Bone marrow (tissue), 2 donors: ENCODE measurements around the gene EFCAB6.

Experiments used
- DNase-seq, 2 donors: peaks; one replicate each; lab custom pipeline; 2025; lab: John Stamatoyannopoulos, UW

EFCAB6 gene

DNA sequence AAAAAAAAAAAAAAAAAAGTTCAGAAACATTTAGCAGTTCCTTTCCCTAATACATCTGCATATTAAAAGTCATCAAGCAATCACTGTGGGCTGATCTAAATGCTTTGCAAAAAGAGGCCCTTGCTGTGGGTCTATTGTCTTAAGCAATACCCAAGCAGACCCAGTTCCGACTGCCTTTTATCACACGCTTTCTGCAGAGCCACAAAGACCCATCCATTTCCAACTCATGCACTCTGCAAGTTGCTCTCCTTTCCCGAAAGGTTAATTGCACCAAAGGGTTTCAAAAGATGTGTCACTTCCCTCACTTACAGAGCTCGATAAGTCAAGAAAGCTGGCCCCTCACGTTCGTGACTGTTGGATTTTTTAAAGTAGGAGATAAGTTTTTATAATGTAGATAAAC is 261.4 kb downstream of the EFCAB6 start:
- no peak for DNase-seq

- DNase-seq = no peak
Observed at GRCh38 chr22:43550024-43550620, 262.0 kb downstream of the EFCAB6 start.

DNA sequence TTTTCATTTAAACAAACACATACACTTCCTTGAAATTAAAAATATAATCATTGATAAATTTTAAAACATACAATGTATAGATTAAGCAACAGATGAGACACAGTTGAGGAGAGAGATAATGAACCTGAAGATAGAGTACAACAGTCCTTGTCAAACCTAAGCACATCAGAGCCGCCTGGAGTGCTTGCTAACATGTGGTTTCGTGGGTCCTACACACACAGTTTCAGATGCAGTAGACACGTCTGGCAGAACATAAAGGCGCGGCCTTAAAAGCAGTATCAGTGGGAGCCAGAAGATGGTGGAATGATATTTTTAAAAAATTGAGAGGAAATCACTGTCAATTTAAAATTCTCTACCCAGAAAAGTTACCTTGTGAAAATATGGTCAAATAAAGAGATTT is 265.9 kb downstream of the EFCAB6 start:
- DNase-seq = no peak

DNA sequence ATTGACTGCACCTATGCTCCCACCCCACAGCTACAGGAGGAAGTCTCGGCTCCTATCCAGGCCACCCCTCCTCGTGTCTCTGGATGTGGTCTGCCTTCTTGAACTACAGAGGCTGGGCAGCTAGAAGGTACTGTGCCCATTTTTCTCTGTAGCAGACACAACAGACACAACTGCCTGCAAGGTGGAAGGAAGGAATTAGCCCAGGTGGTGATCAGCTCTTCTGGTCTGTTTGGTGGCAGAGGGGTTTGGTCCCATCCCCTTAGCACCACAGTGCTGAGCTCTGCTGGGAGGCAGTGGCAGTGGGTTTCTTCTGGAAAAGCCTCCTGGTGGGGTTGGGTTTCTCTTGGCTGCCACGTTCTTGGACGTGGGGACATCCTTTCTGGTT is 267.8 kb downstream of the EFCAB6 start:
- no peak for DNase-seq

- DNase-seq = no peak
Observed at GRCh38 chr22:43543522-43544288, 268.4 kb downstream of the EFCAB6 start.

DNA sequence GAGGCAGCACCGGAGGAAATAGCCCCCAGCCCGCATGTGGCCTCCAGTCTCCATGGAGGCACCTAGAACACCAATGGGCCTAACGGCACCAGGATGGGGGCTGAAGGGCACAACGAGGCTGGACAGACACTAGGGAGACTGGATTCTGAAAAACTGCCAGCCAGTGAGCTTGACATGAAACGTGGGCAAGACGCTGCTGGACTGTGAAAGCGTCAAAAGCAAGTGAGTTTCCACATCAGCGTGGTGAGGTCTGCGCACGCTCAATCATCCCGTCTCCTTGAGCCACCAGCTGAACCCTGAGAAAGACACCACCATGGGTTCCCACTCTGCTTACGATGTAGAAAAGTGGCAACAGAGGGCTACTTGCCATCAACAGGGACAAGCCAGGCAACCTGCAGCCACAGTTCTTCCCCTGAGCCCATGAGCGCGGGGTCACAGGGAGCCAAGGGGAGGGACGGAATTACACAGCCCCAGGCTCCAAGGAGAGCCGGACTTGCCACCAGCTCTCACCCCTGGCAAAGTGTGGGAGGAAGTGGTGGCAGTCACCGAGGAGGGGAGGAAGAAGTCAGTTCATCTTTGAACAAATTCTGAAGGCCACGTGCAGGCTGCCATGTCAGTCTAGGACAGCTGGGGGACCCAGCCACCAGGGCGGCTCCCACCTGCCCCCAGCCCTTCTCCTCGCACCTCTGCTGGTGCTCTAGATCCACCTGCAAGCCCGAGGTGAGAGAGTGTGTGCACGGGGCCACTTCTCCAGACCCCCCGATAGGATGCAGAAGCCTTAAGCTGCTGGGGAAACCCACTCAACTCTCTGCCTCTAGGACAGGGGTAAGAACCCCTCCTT is 269.2 kb downstream of the EFCAB6 start:
- no peak for DNase-seq

- DNase-seq = no peak
Observed at GRCh38 chr22:43541462-43542407, 270.4 kb downstream of the EFCAB6 start.

- no peak for DNase-seq
Observed at GRCh38 chr22:43541022-43541421, 271.1 kb downstream of the EFCAB6 start.

- DNase-seq = no peak
Observed at GRCh38 chr22:43540529-43540923, 271.6 kb downstream of the EFCAB6 start.

GRCh38 chr22:43539572-43540528 is 272.3 kb downstream of the EFCAB6 start:
- DNase-seq = no peak

DNA sequence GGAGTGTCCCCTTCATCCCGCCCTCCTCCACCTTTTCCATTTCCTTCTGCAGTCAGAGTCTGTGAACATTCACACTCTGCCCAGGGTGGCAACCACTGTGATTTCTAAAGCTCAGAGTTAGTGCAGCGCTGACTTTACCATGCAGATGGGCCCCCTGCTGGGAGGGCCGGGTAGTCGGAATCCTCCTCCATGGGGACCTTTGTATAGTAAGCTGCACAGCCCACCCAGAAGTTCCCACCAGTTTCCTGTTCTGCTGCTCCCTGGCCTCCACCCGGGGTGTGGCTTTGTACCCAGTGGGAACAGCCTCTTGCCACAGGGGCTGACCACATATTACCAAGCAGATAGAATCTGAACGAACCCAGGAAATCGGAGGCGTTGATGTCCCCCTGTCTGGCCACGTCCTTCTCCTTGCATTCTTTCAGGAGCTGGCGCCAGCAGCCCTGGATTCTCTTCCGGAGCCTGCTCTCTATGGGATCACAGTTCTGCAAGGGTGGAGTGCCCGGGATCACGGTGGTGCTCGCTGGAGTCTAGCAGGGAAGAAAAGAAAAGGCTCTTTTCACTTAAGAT is 275.0 kb downstream of the EFCAB6 start:
- DNase-seq = no peak

- no peak for DNase-seq
Observed at GRCh38 chr22:43535741-43536140, 276.4 kb downstream of the EFCAB6 start.

DNA sequence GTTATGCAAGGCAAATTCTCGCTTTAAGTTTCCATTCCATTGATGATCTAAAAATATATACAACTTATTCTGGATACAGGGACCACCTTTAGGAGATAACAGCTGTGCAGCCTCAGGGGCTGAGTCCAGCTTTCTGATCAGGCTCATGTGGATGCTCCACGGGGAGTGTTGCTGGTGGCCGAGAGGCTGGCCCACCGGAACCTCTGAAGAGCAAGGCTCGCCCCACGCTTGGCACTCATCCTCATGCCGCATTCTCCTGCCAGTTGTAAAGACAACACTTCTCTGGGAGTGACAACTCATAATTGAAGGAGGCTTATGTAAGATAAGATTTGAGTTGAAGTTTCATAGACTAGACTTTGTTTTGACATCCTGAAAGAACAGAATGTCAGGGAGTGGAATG is 276.8 kb downstream of the EFCAB6 start:
- no peak for DNase-seq

- no peak for DNase-seq
Observed at GRCh38 chr22:43534916-43535315, 277.2 kb downstream of the EFCAB6 start.

GRCh38 chr22:43533656-43534428 is 278.3 kb downstream of the EFCAB6 start:
- DNase-seq = no peak

- no peak for DNase-seq
Observed at GRCh38 chr22:43533156-43533530, 279.0 kb downstream of the EFCAB6 start.

DNA sequence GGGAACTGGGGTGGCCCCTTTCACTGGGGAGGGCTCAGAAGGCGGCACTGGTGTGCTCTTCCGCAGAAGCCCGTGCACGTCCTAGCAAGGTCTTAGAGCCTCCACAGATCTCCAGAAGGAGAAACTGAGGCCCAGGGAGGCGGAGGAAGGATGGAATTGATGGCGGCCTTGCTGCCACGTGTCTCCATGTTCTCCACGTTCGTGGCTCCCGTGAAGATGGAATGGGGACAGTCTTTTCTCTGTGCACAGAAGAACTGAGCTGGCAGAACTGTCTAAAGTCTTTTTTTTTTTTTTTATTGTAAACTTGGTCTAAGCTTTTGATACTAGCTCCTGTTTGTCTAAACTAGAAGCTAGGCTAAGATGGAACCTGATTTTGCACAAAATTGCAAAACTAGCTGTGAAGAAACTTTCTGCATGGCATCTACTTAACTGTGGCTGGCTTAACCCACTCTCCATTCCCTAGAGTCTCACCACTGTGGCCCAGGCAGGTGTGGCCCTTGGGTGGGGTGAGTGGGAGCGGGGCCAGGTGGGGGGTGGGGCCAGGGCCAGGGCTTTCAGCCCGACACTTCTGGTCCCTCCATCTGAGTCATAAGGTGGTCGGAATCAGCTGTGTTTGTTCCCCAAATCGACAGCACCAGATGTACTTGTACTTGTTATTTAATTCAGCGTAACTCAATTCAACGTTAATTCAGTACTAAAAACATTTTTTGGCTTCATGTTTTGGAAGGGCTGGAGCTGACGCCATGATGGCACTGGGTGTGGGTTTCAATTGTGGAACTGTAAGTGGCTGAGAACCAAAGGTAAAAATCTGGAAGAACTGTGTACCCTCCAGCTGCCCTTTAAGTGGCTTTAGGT is 279.6 kb downstream of the EFCAB6 start:
- DNase-seq = no peak

DNA sequence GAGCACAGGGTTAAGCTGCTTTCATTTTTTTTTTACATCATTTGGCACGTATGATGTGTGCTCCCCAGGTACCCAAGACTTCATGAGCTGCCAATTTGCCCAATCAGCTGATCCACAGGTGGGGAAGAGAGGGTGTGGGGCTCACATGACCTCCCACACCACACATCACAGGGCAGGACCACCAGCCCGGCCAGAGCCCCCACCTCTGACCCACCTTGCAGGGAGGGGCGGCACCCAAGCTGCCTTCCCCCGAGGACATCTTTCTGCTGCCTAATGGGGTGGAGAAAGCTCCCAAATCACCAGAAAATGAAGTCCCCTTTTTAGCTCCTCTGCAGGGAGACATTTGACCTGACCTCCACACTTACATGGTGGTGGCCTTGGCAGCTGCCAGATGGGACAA is 280.5 kb downstream of the EFCAB6 start:
- DNase-seq = no peak
